Uterine smooth muscle cell (primary cell): ENCODE results near the gene FANCE. TPM values are rescaled to one million over a fixed set of nuclear protein-coding genes. Genes with fewer than 3 reads are reported as not detected.

Experiments used
- total RNA-seq: library from RNA; depleted of rRNA; stranded (reverse); fragments of >200 nt; gene quantifications from 2 replicates; pipeline ENCODE4 v1.2.3, GENCODE V29; 2014

FANCE gene, protein sequence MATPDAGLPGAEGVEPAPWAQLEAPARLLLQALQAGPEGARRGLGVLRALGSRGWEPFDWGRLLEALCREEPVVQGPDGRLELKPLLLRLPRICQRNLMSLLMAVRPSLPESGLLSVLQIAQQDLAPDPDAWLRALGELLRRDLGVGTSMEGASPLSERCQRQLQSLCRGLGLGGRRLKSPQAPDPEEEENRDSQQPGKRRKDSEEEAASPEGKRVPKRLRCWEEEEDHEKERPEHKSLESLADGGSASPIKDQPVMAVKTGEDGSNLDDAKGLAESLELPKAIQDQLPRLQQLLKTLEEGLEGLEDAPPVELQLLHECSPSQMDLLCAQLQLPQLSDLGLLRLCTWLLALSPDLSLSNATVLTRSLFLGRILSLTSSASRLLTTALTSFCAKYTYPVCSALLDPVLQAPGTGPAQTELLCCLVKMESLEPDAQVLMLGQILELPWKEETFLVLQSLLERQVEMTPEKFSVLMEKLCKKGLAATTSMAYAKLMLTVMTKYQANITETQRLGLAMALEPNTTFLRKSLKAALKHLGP
- 10.4 and 13.5 TPM in 2 replicates for total RNA-seq

DNA sequence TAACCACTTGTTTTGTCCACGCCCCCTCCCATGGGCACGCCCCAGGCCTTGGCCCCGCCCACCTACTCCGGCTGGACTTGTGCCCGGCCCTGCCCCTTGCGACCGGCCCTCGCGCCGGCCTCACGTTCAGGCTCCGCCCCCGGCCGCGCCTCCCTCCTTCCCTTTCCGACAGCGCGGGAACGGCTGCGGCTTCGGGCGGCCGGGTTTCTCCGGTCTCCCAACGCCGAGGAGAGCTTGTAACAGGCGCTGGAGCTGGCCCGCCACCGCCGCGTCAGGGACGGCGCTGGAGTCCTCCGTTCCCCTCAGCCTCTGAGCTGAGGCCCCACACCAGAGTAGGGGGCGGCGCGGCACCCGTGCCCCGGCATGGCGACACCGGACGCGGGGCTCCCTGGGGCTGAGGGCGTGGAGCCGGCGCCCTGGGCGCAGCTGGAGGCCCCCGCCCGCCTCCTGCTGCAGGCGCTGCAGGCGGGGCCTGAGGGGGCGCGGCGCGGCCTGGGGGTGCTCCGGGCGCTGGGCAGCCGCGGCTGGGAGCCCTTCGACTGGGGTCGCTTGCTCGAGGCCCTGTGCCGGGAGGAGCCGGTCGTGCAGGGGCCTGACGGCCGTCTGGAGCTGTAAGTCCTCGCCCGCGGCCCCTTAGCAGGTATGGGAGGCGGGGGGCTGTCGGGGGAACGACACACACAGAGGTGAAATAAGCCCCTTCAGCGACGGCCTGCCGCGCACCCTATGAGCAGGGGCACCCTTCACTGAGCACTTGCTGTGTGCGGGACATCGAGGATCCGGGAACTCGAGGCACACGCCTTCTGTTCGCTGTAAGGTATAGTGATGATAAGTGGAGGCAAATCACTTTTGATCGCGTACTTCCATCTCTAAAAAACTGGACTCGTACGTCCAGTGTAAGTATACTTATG lies at the start of gene FANCE:
Gene FANCE, plus strand, starts transcription at position 156 of the 908 bp plus-strand sequence. Its CDS starts 208 bp downstream, at position 364.

DNA sequence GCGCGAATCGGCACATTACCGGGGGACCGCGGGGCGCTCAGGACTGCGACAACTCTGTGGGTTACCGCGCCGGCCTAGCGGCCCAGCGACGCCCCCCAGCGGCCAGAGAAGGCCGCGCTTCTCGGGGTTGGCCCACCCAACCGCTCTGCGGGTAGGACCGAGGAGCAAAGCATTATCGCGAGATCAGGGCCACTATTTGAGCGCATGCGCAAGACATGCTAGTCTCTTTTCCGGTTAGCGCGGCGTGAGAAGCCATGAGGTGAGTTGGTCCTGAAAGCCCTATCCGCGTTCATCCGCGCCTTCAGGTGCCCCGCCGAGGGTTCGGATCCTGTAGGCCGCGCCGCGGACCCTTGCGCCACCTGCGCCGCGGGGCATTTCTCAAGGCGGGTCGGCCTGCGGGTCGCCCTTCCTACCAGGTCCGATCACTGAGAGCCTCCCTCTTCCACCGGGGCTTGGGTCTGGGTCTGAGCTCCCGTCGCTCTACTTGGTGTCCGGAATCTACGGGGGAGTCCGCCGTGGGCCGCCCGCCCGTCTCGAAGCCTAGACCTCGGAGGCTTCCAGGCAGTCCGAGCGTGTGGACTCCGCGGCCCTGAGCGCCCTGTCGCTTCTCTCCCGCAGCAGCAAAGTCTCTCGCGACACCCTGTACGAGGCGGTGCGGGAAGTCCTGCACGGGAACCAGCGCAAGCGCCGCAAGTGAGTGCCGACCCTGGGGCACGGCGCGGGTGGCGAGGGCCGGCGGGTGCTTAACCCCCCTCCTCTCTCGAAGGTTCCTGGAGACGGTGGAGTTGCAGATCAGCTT lies 16.2 kb downstream of the FANCE start, which contains the start of gene RPL10A:
Gene RPL10A, plus strand, starts transcription at position 221 of the 799 bp plus-strand sequence. Its CDS starts 34 bp downstream, at position 255.

DNA sequence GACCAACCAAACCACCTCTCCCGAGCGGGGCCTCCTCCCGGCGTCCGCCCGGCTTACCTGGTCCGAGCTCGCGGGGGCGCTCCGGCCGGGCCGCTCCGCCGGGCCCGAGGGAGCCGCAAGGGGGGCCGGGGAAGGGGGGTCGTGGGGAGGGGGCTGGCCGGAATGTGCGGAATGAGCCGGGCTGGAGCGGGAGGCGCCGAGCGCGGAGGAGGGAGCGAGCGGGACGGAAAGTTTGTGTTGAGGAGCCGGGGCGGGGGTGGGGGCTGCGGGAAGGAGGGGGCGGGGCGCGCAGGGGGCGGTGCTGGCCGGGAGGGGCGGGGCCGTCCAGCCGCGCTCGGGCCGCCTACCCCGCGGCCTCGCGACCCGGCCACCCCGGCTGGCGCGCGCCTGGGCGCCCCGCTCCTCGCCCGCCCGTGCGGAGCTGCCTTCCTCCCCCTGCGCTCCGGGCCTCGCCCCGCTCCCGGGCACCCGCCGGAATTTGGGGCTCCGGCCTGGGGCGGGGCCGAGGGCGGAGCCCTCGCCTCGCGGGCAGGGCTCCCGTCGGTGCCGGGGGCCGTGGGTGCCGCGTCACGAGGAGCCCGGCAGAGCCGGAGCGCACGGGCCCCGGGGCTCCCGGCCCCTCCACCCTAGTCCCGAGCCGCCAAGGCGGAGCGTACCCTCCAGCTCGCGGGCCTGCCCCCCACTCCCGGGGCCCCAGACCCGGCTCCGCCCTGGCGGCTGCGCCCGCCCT lies 44.9 kb downstream of the FANCE start, which contains the start of gene TEAD3:
Gene TEAD3, minus strand, starts transcription at position 239 of the 730 bp plus-strand sequence.

DNA sequence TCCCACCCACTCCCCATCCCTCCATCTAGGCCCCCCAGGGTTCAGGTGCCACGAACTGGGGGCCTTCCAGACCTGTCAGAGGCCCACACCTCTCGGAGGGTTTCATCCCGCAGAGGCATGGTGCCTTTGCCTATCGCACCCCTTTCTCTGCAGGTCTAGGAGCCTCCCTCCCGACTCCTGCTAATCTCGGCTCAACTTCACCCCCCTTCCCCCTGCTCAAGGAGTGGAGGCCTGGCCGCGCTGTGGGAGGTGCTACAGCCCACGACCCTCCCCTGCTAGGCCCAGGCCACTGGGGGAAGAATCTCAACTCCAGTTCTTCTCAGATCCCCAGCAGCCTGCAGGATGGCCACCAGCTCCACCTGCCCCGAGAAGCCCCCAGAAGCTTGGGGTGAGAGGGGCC lies 60.6 kb downstream of the FANCE start, which contains the start of gene TULP1:
Gene TULP1, minus strand, starts transcription at position 157 of the 400 bp plus-strand sequence. Its CDS starts 38 bp downstream, at position 119.

Other genes with a start within 250 kb of the FANCE start
- gene SCUBE3, start 238.4 kb upstream of the FANCE start, total RNA-seq = 21.1 and 58.5 TPM in 2 replicates
- gene ZNF76, start 192.6 kb upstream of the FANCE start, total RNA-seq = 17.9 and 22.0 TPM in 2 replicates
- 0.87 and 0.89 TPM in 2 replicates for gene DEF6, start 154.5 kb upstream of the FANCE start, total RNA-seq
- gene PPARD, start 109.8 kb upstream of the FANCE start, total RNA-seq = 10.4 and 15.5 TPM in 2 replicates
- gene RPL10A, start 16.1 kb downstream of the FANCE start, total RNA-seq = 1,320 and 1,664 TPM in 2 replicates
- gene TEAD3, start 44.7 kb downstream of the FANCE start, total RNA-seq = 12.5 and 14.2 TPM in 2 replicates
- gene TULP1, start 60.6 kb downstream of the FANCE start, total RNA-seq = under 0.01 TPM in 1 of 2 replicates, not detected in the other
- gene FKBP5, start 236.6 kb downstream of the FANCE start, total RNA-seq = 14.5 and 27.1 TPM in 2 replicates